HuH-7.5 (cell line): ENCODE measurements around the gene BTC.
A peak's percentile ranks its signal among the peaks of the same experiment; 100 is the strongest.
"Not testable (repeated sequence)": the region's sequence is repeated elsewhere in the genome, so short reads cannot be mapped to it uniquely, and the experiment has no call there.

Source experiments
- DNase-seq: peaks from one replicate; pipeline ENCODE4 v3.0.0; 2011; ENCODE audit warnings: low spot score

The BTC gene, protein sequence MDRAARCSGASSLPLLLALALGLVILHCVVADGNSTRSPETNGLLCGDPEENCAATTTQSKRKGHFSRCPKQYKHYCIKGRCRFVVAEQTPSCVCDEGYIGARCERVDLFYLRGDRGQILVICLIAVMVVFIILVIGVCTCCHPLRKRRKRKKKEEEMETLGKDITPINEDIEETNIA

DNA sequence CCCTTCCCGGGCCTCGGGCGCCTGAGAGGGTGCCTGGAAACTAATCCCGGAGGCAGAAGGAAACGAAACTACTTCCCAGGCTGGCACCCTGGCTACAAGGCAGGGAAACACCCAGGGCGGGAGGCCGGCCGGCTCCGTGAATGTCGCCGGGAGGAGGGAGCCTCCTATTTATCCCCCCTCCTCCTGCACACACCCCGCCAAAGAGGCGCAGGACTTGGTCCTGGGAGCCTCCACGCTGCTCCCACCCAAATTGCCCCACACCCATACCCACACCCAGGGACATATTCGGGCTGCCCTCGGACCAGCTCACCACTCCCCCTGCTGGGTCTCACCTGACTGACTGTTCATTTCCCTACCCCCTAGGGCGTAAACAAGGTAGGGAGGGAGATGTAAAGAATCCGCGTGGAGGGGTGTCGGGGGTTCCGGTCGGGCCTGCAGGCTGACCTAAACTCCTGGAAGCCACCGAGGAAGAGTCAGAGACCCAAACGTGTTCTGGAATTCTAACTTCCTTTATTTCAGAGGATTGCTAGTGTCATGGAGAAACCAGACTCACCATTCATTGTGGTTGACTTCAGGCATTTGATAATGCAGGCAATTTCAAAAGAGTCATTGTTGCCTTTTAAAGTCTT is at the start of gene BTC:
Gene BTC (minus strand): TSS at position 142 of the 629 bp plus-strand sequence. CDS start 198 bp downstream, outside the sequence.
- DNase-seq = peak; percentile 62

DNA sequence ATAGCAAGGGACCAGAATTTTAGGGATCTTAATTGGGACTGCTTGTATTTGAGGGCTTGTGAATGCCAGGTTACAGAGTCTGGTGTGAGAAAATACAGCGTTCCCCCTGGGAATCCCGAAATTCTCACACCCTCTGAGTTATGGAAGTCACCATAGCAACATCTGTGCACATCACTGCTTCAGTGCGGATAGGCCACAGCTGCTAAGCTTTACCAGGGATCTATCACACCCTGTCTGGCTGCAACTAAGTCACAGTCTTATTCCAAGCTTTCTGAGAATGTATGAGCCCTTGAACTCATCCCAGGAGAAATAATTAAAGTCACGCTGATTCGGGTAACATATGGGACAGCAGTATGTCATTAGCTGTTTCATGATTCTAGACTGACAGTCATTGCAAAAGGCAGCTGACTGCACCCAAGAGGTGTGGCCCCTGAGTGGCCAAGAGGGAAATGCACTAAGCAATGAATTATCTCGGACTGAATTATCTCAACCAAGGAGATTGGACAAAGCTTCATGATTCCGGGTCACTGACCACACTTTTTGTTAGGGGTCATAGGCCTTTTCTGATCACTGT is 46.7 kb upstream of the BTC start:
- no peak for DNase-seq

- no peak for DNase-seq
These were observed 44.5 kb upstream of the BTC start for GRCh38 chr4:74838746-74839370.

DNA sequence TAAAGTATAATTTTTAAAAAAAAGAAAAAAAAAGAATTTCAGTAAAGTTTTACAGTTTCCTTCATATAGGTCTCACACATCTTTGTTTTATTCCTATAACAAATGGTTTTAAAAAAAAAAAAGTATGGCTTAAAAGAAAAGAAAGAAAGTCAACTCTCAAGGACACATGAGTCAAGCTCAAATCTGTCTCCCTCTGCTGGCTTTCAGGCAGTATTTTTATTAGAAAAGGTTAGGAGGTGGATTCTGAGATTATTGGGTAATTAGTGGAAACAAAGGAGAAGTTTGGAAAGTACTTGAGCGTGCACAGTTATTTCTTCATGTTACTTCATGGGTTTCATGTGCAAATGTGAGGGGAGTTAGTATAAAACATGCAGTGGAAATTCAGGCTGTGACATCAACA is 36.6 kb upstream of the BTC start:
- no peak for DNase-seq

GRCh38 chr4:74823194-74823593 is 28.9 kb upstream of the BTC start:
- no peak for DNase-seq

DNA sequence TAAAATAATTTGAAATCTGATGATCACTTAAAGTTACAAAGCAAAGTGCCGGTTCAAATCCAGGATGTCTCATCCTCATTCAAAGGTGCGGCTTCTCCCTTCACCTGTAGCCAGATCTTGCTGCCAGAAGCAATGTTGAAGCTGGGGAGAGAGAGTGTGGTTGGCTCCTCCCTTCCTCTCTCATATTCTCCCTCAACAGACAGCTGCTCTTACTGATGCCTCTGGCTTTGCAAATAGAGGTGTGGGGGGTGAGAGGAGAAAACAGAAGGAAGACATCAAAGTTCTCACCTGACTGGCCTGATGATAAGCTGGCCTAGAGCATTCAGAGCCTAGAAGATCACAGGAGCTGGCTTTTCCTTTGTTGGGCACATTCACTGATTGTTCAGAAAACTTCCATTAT is 28.3 kb upstream of the BTC start:
- no peak for DNase-seq

DNA sequence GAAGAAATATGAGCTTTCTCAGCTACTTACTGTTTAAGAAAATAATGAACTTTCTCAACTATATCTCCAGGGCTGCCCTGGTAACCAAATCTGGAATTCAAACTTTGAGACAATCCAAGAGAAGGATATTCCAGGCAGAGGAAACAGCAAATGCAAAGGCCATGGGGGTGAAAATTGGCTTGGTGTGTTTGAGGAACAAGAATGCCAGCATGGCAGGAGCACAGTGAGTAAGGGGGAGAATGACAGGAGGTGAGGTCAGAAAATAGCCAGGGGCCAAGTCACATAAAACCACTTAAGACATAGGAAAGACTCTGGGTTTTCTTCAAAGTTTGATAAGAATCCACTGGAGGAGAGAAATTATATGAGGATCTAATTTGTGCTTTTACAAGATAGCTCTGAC is 27.2 kb upstream of the BTC start:
- no peak for DNase-seq

DNA sequence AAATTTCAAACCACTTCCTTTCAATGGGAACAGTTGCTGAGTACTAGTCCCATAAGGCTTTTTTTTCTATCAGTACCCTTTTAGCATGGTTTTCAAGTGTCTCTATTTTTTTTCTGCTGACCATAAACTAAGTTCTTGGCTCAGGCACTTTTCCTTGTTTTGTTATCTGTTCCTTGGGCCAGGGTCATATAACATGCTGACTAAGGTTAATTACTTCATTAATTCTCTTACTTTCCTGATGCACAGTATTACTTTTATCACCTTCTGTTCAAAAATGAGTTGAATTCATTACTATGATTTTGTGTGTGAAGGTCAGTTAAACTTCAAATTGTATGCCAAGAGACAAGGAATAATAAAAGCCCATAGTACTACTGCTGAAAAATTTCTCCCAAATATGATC is 19.7 kb upstream of the BTC start:
- DNase-seq = no peak

GRCh38 chr4:74812056-74812455 is 17.7 kb upstream of the BTC start:
- DNase-seq = not testable (repeated sequence)

DNA sequence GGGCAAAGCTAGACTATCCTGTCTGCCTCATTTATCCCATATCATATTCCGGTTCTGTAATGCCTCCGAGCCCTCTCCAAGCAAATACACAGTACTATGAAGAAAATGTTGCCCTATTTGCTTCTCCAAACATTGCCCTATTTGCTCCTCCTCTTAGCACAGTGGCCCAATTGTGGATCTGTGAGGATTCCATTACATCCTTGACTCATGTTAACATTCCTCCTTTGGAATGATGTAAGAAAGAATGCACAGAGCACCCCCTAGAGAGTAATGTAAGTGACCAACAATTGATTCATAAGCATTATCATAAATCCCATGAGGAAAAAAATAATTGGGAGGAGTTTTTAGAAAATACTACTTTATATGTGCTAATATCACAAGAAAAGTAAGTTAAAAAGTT is 11.3 kb upstream of the BTC start:
- no peak for DNase-seq

DNA sequence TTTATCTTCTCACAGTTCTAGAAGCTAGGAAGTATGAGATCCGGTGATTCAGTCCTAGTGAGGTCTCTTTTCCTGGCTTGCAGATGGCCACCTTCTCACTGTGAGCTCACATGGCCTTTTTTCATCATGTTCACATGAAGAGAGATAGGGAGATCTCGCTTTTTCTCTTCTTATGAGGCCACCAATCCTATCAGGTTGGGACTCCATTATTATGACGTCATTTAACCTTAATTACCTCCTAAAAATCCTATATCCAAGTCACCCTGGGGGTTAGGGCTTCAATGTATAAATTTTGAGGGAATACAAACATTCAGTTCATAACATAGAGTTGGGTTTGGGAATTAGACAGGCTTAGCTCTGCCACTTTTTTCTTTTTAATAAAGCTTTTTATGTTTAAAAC is 6.0 kb upstream of the BTC start:
- no peak for DNase-seq

GRCh38 chr4:74796631-74797030 is 2.3 kb upstream of the BTC start:
- DNase-seq = no peak

DNA sequence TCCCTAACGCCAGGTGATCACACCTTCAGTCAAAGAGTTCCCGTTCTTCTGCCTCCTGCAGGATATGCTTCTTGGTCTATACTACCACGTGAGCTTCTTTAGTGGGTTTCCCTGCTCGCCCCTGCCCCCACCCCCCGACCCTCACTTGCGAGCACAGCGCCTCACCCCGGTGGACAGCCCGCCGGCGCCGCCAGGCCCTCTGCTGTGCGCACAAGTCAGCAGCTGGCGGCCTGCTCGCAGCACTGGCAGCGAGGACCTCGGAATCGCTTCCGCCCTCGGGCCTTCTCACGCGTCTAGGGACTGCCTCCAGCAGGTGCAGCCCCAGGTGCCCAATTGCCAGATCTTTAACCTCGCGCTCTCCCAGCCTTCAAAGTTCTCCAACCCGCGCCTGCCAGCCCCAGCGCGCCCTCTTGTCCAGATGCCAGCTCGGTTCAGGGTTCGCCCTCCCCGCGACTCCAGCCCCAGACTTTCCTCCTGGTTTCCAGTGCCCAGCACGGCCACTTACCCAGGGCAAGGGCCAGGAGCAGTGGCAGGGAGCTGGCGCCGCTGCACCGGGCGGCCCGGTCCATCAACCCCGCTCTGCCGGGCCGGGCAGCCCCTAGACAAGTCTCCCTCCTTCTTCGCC is 454 bp downstream of the BTC start:
- DNase-seq = peak; percentile 20

GRCh38 chr4:74790652-74791051 is 3.7 kb downstream of the BTC start:
- DNase-seq = no peak

GRCh38 chr4:74789518-74789917 is 4.8 kb downstream of the BTC start:
- DNase-seq = no peak

- no peak for DNase-seq
These were observed 16.8 kb downstream of the BTC start for GRCh38 chr4:74777531-74777930.

GRCh38 chr4:74772783-74773182 is 21.5 kb downstream of the BTC start:
- DNase-seq = no peak

DNA sequence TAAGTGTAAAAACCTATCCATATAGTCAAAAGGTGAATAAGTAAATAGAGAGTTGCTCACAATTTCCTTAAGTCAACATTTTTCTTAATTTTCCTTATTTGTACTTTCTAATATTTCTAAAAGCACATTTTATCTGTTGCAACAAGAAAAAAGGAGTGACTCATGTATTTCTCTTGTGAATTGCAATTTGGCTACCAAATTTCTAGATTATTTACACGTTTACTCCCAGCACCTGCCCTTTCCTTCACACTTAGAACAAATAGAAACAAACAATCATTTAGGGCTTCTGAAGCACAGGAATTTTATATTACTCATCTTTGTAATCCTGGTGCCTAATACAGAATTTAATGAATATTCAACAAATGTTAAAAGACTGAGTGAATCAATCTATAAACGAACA is 22.2 kb downstream of the BTC start:
- no peak for DNase-seq

- no peak for DNase-seq
These were observed 24.0 kb downstream of the BTC start for GRCh38 chr4:74770226-74770910.

GRCh38 chr4:74768857-74769525 is 25.3 kb downstream of the BTC start:
- DNase-seq = peak; percentile 12

DNA sequence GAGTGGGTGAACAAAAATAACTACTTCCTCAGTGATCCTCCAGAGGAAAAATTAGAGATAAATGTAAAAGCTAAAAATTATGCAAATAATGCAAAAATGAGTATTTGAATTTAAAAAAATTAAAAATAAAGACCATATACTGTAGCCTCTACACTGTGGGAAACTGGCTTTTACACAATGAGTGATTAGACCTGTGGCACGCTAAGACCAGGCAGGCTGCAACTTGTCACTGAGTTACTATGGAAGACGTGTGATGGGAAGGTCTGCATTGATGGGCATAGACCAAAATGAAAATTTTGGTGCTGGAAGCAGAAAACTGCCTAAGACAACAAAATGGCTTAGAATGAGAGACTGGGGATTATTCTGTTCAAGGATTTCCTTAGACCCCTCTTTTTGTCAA is 30.2 kb downstream of the BTC start:
- DNase-seq = no peak
